ENCODE results near the gene ASPSCR1.

DNA sequence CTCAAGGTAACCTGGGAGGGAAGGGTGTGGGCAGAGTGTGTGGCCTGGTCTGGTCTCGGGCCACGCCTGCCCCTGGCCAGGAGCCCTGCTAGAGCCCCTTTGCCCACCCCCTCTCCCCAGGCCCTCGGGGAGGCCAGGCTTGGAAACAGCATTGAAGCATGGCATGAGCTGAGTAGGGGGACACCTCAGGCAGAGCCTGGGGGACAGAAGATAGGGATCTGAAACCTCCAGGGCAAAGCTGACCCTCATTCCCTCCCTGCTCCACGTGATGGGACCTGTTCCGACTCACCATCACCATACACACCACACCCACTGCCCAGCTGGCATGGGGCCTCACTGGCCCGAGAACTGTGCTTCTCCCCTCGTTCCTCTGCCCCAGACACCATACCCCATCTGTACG is 71.7 kb downstream of the ASPSCR1 start:
- TF ChIP-seq POLR2A (IDR thresholded peaks at IDR 0.05; ENCODE audit: extremely low read depth, insufficient read length), result no peak
- TF ChIP-seq, protein P1, sequence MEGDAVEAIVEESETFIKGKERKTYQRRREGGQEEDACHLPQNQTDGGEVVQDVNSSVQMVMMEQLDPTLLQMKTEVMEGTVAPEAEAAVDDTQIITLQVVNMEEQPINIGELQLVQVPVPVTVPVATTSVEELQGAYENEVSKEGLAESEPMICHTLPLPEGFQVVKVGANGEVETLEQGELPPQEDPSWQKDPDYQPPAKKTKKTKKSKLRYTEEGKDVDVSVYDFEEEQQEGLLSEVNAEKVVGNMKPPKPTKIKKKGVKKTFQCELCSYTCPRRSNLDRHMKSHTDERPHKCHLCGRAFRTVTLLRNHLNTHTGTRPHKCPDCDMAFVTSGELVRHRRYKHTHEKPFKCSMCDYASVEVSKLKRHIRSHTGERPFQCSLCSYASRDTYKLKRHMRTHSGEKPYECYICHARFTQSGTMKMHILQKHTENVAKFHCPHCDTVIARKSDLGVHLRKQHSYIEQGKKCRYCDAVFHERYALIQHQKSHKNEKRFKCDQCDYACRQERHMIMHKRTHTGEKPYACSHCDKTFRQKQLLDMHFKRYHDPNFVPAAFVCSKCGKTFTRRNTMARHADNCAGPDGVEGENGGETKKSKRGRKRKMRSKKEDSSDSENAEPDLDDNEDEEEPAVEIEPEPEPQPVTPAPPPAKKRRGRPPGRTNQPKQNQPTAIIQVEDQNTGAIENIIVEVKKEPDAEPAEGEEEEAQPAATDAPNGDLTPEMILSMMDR (IDR thresholded peaks at IDR 0.05; ENCODE audit: low read depth, low read length), result no peak
- TF ChIP-seq, protein P2, sequence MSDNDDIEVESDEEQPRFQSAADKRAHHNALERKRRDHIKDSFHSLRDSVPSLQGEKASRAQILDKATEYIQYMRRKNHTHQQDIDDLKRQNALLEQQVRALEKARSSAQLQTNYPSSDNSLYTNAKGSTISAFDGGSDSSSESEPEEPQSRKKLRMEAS (IDR thresholded peaks at IDR 0.05; ENCODE audit: low read depth, low read length), result no peak
- no peak for TF ChIP-seq MYC (IDR thresholded peaks at IDR 0.05; ENCODE audit: low read depth, low read length)
